ENCODE results near the gene NANOGP8. TPM values are rescaled to one million over a fixed set of nuclear protein-coding genes. Genes with fewer than 3 reads are reported as not detected.
"Not testable (repeated sequence)": the region's sequence is repeated elsewhere in the genome, so short reads cannot be mapped to it uniquely, and the experiment has no call there.

NANOGP8 gene, protein sequence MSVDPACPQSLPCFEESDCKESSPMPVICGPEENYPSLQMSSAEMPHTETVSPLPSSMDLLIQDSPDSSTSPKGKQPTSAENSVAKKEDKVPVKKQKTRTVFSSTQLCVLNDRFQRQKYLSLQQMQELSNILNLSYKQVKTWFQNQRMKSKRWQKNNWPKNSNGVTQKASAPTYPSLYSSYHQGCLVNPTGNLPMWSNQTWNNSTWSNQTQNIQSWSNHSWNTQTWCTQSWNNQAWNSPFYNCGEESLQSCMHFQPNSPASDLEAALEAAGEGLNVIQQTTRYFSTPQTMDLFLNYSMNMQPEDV
- total RNA-seq, result not detected in 2 replicates

DNA sequence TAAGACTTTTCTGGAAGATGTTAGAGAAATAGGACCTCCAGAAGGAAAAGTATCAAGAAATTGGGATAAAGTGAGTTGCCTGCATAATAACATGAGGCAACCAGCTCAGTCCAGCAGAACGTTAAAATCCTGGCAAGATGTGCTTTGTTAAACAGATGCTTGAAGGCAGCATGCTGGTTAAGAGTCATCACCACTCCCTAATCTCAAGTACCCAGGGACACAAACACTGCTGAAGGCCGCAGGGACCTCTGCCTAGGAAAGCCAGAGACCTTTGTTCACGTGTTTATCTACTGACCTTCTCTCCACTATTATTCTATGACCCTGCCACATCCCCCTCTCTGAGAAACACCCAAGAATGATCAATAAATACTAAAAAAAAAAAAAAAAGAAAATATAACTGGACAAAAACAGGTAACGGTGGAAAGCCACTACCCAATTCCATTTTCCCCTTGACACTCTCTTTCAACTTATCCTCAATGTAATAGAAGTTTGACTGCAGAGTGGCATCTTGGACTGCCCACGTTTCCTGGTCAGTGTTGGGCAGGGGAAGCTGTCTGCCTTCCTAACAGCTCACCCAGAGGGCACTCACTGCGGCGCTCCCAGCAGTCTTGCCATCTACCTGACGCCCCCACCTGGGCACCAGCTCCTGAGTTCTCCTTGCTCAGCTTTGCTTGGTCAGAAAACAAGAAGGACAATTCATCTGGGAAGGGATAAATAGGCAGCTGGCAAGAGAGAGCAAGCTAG lies at the start of gene NANOGP8:
Gene NANOGP8 (minus strand): TSS at position 120 of the 744 bp plus-strand sequence. CDS start 185 bp downstream, outside the sequence.
- not testable (repeated sequence) for H3K4me3 ChIP-seq (ENCODE audit: low read depth, low read length); DNase-seq (ENCODE audit: low read depth)

DNA sequence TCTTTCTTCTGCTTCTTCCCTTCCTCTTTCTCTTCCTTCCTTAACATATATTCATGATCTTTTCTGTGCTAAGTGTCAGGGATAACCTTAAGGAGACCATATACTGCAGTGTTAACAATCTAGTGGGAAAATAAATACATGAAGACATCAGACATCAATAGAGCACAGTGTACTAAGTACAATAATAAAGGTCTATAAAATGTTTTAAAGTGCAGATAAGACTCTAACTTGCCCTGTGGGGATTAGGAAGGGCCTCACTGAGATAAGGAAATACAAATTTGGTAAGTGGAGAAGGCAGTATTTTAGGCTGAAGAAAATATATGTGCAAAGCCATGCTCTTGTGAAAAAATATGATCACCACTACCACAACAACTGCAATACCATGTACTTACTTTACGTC lies 49.2 kb upstream of the NANOGP8 start:
- no peak for DNase-seq (ENCODE audit: low read depth)
- TF ChIP-seq, protein P1, sequence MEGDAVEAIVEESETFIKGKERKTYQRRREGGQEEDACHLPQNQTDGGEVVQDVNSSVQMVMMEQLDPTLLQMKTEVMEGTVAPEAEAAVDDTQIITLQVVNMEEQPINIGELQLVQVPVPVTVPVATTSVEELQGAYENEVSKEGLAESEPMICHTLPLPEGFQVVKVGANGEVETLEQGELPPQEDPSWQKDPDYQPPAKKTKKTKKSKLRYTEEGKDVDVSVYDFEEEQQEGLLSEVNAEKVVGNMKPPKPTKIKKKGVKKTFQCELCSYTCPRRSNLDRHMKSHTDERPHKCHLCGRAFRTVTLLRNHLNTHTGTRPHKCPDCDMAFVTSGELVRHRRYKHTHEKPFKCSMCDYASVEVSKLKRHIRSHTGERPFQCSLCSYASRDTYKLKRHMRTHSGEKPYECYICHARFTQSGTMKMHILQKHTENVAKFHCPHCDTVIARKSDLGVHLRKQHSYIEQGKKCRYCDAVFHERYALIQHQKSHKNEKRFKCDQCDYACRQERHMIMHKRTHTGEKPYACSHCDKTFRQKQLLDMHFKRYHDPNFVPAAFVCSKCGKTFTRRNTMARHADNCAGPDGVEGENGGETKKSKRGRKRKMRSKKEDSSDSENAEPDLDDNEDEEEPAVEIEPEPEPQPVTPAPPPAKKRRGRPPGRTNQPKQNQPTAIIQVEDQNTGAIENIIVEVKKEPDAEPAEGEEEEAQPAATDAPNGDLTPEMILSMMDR (conservative IDR thresholded peaks at IDR 0.05; ENCODE audit: low read depth, low read length), result no peak
- no peak overlapping the region for H3K4me3 ChIP-seq (ENCODE audit: low read depth, low read length)

DNA sequence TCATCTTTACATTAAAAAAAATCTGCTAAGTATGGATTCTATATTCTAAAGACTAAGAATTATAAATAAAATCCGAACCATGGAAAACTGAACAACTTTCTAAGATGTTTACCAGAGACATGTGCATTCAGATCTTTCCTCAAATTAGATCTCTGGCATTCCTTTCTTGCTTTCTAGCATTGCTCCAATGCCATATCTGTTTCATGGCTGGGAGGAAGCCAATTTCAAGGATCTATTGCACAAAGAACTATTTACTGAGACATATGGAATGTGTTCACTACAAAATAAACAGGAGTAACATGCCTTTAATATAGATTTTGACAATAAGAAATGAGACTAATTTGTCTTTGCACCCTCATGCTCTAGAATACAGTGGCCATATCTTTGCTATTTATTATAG lies 45.1 kb upstream of the NANOGP8 start:
- no peak for DNase-seq (ENCODE audit: low read depth)
- H3K4me3 ChIP-seq (ENCODE audit: low read depth, low read length), result no peak overlapping the region
- TF ChIP-seq, protein P1 (conservative IDR thresholded peaks at IDR 0.05; ENCODE audit: low read depth, low read length), result no peak

DNA sequence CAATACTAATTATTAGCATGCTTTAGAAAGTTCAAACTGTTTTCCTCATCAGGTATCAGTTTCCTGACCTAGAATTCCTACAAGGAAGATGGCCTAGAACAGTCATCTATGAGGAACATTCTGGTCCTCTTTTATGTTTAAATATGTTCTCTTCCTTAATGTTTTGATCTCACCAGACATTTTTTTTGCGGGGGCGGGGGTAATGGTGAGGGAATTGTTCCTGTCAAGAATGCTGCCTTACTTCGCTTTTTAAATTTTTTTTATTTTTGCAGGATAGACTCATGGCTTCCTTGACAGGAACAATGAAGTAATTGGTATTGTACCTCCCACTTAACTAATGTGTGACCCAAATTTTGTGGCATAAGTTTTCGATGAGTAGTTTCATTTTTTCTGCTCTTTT lies 44.3 kb upstream of the NANOGP8 start:
- no peak for DNase-seq (ENCODE audit: low read depth)
- TF ChIP-seq, protein P1 (conservative IDR thresholded peaks at IDR 0.05; ENCODE audit: low read depth, low read length), result no peak
- no peak overlapping the region for H3K4me3 ChIP-seq (ENCODE audit: low read depth, low read length)

DNA sequence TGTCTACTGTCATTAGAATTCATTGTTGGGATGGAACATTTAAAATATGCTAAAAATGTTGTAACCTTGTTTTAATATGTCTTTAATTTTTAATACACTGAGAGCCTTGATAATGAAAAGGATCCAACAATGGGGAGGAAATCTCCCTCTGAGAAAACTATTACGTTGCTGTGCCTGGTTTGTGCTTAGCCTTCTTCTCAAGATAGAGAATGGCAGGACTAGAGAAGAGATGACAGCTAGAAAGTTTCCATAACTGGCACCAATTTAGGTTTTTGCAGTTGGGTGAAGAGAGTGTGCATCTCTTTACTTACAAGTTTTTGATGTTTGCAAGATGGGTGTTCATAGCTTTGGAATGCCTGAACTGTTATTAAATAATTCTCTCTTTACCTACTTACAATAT lies 42.6 kb upstream of the NANOGP8 start:
- TF ChIP-seq, protein P1 (conservative IDR thresholded peaks at IDR 0.05; ENCODE audit: low read depth, low read length), result no peak
- no peak overlapping the region for H3K4me3 ChIP-seq (ENCODE audit: low read depth, low read length)
- DNase-seq (ENCODE audit: low read depth), result no peak

DNA sequence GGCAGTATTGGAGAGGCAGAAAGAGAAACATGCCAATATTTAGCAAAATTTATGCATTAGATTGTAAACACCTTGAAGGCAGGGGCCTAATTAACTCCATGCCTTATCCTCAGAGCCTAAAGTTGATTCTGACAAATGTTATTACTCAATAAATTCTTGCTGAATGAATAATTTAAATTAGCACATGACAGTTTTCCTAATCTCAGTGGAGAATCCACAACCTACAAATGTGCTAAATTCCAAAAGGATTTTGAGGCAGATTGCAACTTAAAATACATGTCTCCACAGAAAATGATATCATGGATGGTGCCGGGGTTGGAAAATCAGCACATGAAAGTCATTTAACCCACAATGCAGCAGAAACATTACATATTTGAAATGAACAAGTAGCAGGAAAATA lies 41.1 kb upstream of the NANOGP8 start:
- no peak for DNase-seq (ENCODE audit: low read depth)
- no peak overlapping the region for H3K4me3 ChIP-seq (ENCODE audit: low read depth, low read length)
- TF ChIP-seq, protein P1 (conservative IDR thresholded peaks at IDR 0.05; ENCODE audit: low read depth, low read length), result no peak

DNA sequence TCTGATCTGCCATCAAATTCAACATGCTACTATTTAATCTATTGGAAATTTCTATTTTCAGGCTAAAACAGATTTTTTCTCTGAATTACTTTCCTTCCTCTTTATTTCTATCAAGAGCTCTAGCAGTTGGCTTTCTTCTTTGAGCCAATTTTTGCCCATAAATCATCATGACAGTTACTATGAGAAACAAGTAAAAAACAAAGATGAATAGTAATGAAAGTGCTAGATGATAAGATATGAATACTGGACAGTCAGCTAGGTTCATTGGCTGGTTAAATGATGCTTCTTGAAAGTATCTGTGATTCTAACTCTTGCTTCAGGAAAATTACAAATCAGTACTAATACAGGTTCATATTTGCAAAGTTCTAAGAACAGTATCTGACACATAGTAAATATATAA lies 38.6 kb upstream of the NANOGP8 start:
- no peak for DNase-seq (ENCODE audit: low read depth)
- TF ChIP-seq, protein P1 (conservative IDR thresholded peaks at IDR 0.05; ENCODE audit: low read depth, low read length), result no peak
- no peak overlapping the region for H3K4me3 ChIP-seq (ENCODE audit: low read depth, low read length)
